ENCODE data around the gene NUP214. TPM values are rescaled to one million over a fixed set of nuclear protein-coding genes. Genes with fewer than 3 reads are reported as not detected.

The NUP214 gene
- total RNA-seq, 1 donor from 2014 or later: 32.6 TPM

DNA sequence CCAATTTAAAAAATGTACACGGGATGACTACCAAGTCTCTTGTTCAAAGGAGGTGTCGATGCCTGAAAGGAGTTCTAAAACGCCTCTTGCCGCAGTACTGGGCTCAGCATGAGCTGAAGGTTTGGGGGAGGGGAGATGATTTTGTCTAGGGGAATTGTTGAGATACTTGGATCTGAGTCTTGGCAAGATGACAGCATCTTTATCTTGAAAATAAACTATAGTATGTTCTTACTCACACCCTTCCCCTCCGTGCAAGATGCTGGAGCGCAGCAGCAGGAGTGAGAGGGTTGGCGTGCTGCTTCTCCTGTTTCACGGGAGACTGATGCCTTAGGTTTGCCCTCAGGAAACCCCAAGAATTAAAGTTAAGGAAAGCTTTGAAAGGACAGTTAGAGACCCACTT, 103.6 kb downstream of the NUP214 start:
- Mint-ChIP-seq H3K4me1 (ENCODE audit: low read depth) (peaks cover 27% of the 10 kb centered on the region), H3K4me3 (ENCODE audit: unreplicated experiment) (no peak overlapping the region), H3K27ac (ENCODE audit: unreplicated experiment) (peak overlapping the region; percentile 36), H3K9me3 (ENCODE audit: low read depth) (no peaks in the 10 kb centered on the region), H3K27me3 (ENCODE audit: low read depth) (no peaks in the 10 kb centered on the region), H3K36me3 (ENCODE audit: low read depth) (peaks cover 27% of the 10 kb centered on the region)
- TF ChIP-seq, protein P1, sequence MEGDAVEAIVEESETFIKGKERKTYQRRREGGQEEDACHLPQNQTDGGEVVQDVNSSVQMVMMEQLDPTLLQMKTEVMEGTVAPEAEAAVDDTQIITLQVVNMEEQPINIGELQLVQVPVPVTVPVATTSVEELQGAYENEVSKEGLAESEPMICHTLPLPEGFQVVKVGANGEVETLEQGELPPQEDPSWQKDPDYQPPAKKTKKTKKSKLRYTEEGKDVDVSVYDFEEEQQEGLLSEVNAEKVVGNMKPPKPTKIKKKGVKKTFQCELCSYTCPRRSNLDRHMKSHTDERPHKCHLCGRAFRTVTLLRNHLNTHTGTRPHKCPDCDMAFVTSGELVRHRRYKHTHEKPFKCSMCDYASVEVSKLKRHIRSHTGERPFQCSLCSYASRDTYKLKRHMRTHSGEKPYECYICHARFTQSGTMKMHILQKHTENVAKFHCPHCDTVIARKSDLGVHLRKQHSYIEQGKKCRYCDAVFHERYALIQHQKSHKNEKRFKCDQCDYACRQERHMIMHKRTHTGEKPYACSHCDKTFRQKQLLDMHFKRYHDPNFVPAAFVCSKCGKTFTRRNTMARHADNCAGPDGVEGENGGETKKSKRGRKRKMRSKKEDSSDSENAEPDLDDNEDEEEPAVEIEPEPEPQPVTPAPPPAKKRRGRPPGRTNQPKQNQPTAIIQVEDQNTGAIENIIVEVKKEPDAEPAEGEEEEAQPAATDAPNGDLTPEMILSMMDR (IDR thresholded peaks at IDR 0.05): no peak
- no peak for DNase-seq (ENCODE audit: low spot score)

DNA sequence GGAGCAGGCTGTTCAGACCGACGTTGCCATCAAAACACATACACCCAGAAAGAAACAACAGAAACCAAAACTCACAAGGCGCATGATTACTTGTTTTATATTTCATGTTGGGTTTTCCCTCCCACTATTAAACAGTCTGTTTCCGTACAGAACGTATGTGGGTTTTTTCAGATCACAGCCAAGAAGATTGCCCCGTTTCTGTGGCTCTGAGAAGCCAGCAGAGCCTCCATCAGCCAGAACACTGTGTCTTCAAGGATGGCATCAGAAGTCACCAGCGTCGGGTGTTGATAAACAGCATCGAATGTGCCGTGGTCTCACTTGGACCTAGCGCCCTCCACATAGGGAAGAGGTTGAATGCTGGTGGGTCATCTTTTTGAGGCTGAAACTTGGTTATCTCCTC, 108.2 kb downstream of the NUP214 start:
- H3K9me3 Mint-ChIP-seq (ENCODE audit: low read depth): no peaks in the 10 kb centered on the region
- H3K27ac Mint-ChIP-seq (ENCODE audit: unreplicated experiment): no peak overlapping the region
- TF ChIP-seq, protein P1 (IDR thresholded peaks at IDR 0.05): no peak
- no peak overlapping the region for H3K4me3 Mint-ChIP-seq (ENCODE audit: unreplicated experiment)
- DNase-seq (ENCODE audit: low spot score): no peak
- H3K27me3 Mint-ChIP-seq (ENCODE audit: low read depth): no peaks in the 10 kb centered on the region
- peaks cover 13% of the 10 kb centered on the region for H3K4me1 Mint-ChIP-seq (ENCODE audit: low read depth)
- peaks cover 33% of the 10 kb centered on the region for H3K36me3 Mint-ChIP-seq (ENCODE audit: low read depth)

DNA sequence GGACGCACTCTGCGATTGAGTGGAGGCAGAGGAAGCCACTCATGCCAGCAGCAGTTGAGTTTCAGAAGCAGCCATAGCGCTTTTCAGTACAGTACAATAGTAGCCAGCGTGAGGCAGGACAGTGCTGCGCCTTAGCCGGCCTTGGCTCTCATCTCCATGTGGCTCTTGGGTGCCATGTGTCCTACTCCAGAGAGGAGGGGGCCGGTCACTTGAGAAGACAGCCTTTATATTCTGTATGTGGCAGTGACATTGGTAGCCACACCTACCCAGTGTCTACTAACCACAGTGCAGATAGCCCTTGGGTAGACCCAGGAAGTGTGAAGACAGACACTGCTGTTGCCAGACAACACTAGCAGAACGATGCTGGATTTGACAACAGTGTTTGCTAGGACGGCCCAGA, 108.6 kb downstream of the NUP214 start:
- H3K9me3 Mint-ChIP-seq (ENCODE audit: low read depth): no peaks in the 10 kb centered on the region
- TF ChIP-seq, protein P1 (IDR thresholded peaks at IDR 0.05): no peak
- H3K27me3 Mint-ChIP-seq (ENCODE audit: low read depth): no peaks in the 10 kb centered on the region
- no peak overlapping the region for H3K4me3 Mint-ChIP-seq (ENCODE audit: unreplicated experiment)
- peaks cover 14% of the 10 kb centered on the region for H3K4me1 Mint-ChIP-seq (ENCODE audit: low read depth)
- no peak overlapping the region for H3K27ac Mint-ChIP-seq (ENCODE audit: unreplicated experiment)
- peaks cover 32% of the 10 kb centered on the region for H3K36me3 Mint-ChIP-seq (ENCODE audit: low read depth)
- DNase-seq (ENCODE audit: low spot score): no peak

DNA sequence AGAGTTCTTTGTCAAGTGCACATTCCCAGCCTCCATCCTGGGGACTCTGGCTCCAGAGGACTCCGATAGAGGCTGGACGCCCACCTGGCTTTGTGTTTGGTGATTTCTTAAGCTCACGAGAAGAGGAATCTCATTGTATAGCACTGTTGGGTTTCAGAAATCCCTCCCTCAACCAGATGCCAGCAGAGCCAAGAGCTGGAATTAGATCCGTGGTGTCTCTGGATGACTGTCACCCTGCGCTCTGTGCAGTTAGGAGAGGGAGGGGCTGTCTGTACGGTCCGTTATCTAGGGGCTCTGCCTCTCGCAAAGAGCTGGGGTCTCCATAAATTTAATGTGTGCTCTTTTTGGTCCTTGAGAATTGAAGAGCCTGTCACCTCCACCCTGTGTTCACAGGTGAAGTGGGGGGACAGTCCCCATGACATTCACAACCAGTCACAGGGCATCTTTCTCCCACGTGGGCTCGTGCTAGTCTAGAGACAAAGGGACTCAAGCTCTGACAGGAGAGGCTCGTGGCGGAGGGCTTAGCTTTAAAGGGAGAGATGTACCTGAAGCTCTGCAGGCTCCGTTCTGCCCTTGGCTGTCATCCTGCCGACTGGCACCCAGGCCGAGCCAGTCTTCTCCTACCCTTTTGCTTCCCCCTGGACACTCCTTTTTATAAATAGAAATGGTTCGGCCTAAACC, 109.6 kb downstream of the NUP214 start:
- no peak for DNase-seq (ENCODE audit: low spot score)
- peaks cover 15% of the 10 kb centered on the region for H3K4me1 Mint-ChIP-seq (ENCODE audit: low read depth)
- H3K27me3 Mint-ChIP-seq (ENCODE audit: low read depth): no peaks in the 10 kb centered on the region
- no peak overlapping the region for H3K4me3 Mint-ChIP-seq (ENCODE audit: unreplicated experiment)
- no peak overlapping the region for H3K27ac Mint-ChIP-seq (ENCODE audit: unreplicated experiment)
- TF ChIP-seq, protein P1 (IDR thresholded peaks at IDR 0.05): no peak
- no peaks in the 10 kb centered on the region for H3K9me3 Mint-ChIP-seq (ENCODE audit: low read depth)
- H3K36me3 Mint-ChIP-seq (ENCODE audit: low read depth): peaks cover 29% of the 10 kb centered on the region

DNA sequence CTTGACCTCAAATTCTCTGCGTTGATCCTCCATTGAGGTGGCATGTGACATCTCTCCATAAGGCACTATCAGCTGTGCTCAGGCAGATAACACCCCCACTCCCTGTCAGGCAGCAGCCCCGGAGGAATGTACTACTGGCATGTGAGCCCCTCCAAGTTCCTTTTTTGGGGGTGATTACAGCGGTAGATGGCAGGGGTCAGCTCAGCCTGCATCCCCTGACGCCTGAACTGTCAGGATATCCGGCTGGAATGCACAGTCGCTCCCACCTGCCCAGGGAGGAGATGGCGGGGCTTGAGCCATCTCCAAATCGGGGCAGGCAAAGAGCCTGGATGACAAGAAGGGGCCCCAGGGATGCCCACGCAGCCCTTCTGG, 110.1 kb downstream of the NUP214 start:
- peaks cover 15% of the 10 kb centered on the region for H3K4me1 Mint-ChIP-seq (ENCODE audit: low read depth)
- H3K27ac Mint-ChIP-seq (ENCODE audit: unreplicated experiment): no peak overlapping the region
- peaks cover 25% of the 10 kb centered on the region for H3K36me3 Mint-ChIP-seq (ENCODE audit: low read depth)
- H3K4me3 Mint-ChIP-seq (ENCODE audit: unreplicated experiment): no peak overlapping the region
- no peaks in the 10 kb centered on the region for H3K27me3 Mint-ChIP-seq (ENCODE audit: low read depth)
- H3K9me3 Mint-ChIP-seq (ENCODE audit: low read depth): no peaks in the 10 kb centered on the region
- TF ChIP-seq, protein P1 (IDR thresholded peaks at IDR 0.05): no peak
- DNase-seq (ENCODE audit: low spot score): no peak
